MM.1S (cell line): ENCODE measurements around the gene WNK2.
A peak's percentile ranks its signal among the peaks of the same experiment; 100 is the strongest.

ENCODE experiments used
- DNase-seq: peaks from one replicate; pipeline ENCODE4 v3.0.0-alpha.2; 2015
- H2AFZ ChIP-seq: fragments of 300-600 bp; sonication (generic); 2 replicates; pipeline ENCODE4 v1.6.0; 2016; ENCODE audit warnings: antibody characterized with exemption, low read length
- H3F3A ChIP-seq: fragments of 300-600 bp; sonication (generic); 2 replicates; pipeline ENCODE4 v1.6.1; 2016; ENCODE audit warnings: mild to moderate bottlenecking, antibody characterized with exemption, low read length, moderate library complexity, mixed read lengths; ENCODE audit not compliant: insufficient read depth
- H3K27ac ChIP-seq: fragments of 300-600 bp; sonication (generic); 2 replicates; pipeline ENCODE4 v1.5.1; 2016; ENCODE audit warnings: mild to moderate bottlenecking, low read length
- H3K27me3 ChIP-seq: fragments of 300-600 bp; sonication (generic); replicated peaks from 2 replicates; pipeline ENCODE4 v1.6.0; 2016; ENCODE audit warnings: low read length; ENCODE audit not compliant: insufficient read depth
- H3K36me3 ChIP-seq: fragments of 300-600 bp; sonication (generic); replicated peaks from 2 replicates; pipeline ENCODE4 v1.6.1; 2016; ENCODE audit warnings: mild to moderate bottlenecking, low read length, mixed read lengths; ENCODE audit not compliant: insufficient read depth
- H3K4me1 ChIP-seq: fragments of 300-600 bp; sonication (generic); 2 replicates; pipeline ENCODE4 v1.6.1; 2016; ENCODE audit warnings: low read length, mixed read lengths
- H3K4me2 ChIP-seq: fragments of 300-600 bp; sonication (generic); 2 replicates; pipeline ENCODE4 v1.6.0; 2016; ENCODE audit warnings: low read depth, low read length
- H3K4me3 ChIP-seq: fragments of 300-600 bp; sonication (generic); 2 replicates; pipeline ENCODE4 v1.5.1; 2016; ENCODE audit warnings: low read length, mixed read lengths
- H3K79me2 ChIP-seq: fragments of 300-600 bp; sonication (generic); 2 replicates; pipeline ENCODE4 v1.6.1; 2016; ENCODE audit warnings: mixed run types, low read length, mixed read lengths
- H3K9ac ChIP-seq: fragments of 300-600 bp; sonication (generic); 2 replicates; pipeline ENCODE4 v1.6.1; 2016; ENCODE audit warnings: low read length, mixed read lengths
- H3K9me2 ChIP-seq: fragments of 300-600 bp; sonication (generic); replicated peaks from 2 replicates; pipeline ENCODE4 v1.6.1; 2016; ENCODE audit warnings: mild to moderate bottlenecking, low read length, mixed read lengths; ENCODE audit not compliant: insufficient read depth
- H3K9me3 ChIP-seq: fragments of 300-600 bp; sonication (generic); replicated peaks from 2 replicates; pipeline ENCODE4 v1.6.1; 2016; ENCODE audit warnings: mild to moderate bottlenecking, low read length, mixed read lengths; ENCODE audit not compliant: insufficient read depth
- H4K20me1 ChIP-seq: fragments of 300-600 bp; sonication (generic); 2 replicates; pipeline ENCODE4 v1.6.1; 2016; ENCODE audit warnings: mild to moderate bottlenecking, low read length, moderate library complexity, mixed read lengths; ENCODE audit not compliant: insufficient read depth
- CTCF ChIP-seq: fragments of 300-600 bp; sonication (generic); IDR thresholded peaks from 2 replicates; pipeline ENCODE4 v1.5.1; 2016; ENCODE audit warnings: antibody characterized with exemption, low read length, mixed read lengths
- EZH2 ChIP-seq: fragments of 300-600 bp; sonication (generic); optimal IDR thresholded peaks from 2 replicates; pipeline ENCODE3; 2017; ENCODE audit warnings: low read depth, mild to moderate bottlenecking, antibody characterized with exemption, low read length, mixed read lengths
- EZH2phosphoT487 ChIP-seq: fragments of 300-600 bp; sonication (generic); IDR thresholded peaks from 2 replicates; pipeline ENCODE4 v1.6.1; 2018; ENCODE audit warnings: antibody characterized with exemption, low read length

WNK2 gene

GRCh38 chr9:93361995-93362394 lies 178.1 kb downstream of the WNK2 start:
- Histone ChIP-seq H3K27ac (no peak overlapping the region), H4K20me1 (no peaks in the 10 kb centered on the region), H2AFZ (no peak overlapping the region), H3K4me1 (0 out of 2 replicates have a peak, but pooled peaks cover 4% of the 10 kb centered on the region), H3K79me2 (no peaks in the 10 kb centered on the region), H3K36me3 (no peaks in the 10 kb centered on the region), H3K27me3 (no peaks in the 10 kb centered on the region), H3K4me3 (no peak overlapping the region), H3K9me3 (no peaks in the 10 kb centered on the region), H3K4me2 (no peak overlapping the region), H3K9me2 (no peaks in the 10 kb centered on the region), H3K9ac (no peak overlapping the region), H3F3A (no peaks in the 10 kb centered on the region)
- no peak for TF ChIP-seq EZH2phosphoT487
- TF ChIP-seq CTCF, result no peak
- no peak for DNase-seq

GRCh38 chr9:93364734-93365426 lies 180.9 kb downstream of the WNK2 start:
- no peaks in the 10 kb centered on the region for H3K9me2 ChIP-seq
- no peaks in the 10 kb centered on the region for H3K36me3 ChIP-seq
- H3F3A ChIP-seq, result no peaks in the 10 kb centered on the region
- no peak overlapping the region for H3K4me3 ChIP-seq
- TF ChIP-seq EZH2phosphoT487 (no peak), CTCF (no peak), EZH2 (no peak)
- H4K20me1 ChIP-seq, result no peaks in the 10 kb centered on the region
- no peaks in the 10 kb centered on the region for H3K9me3 ChIP-seq
- no peak overlapping the region for H3K9ac ChIP-seq
- no peak overlapping the region for H3K4me2 ChIP-seq
- no peak overlapping the region for H3K27ac ChIP-seq
- H3K4me1 ChIP-seq, result no peaks in the 10 kb centered on the region
- no peaks in the 10 kb centered on the region for H3K79me2 ChIP-seq
- no peaks in the 10 kb centered on the region for H3K27me3 ChIP-seq
- H2AFZ ChIP-seq, result no peak overlapping the region
- no peak for DNase-seq

GRCh38 chr9:93365427-93366118 lies 181.6 kb downstream of the WNK2 start:
- no peak for TF ChIP-seq EZH2phosphoT487
- no peak for TF ChIP-seq EZH2
- no peak for TF ChIP-seq CTCF
- Histone ChIP-seq H3F3A (no peaks in the 10 kb centered on the region), H2AFZ (peak overlapping the region; percentile 53; the same call in 1 of the 2 replicates), H3K4me3 (no peak overlapping the region), H3K27ac (no peak overlapping the region), H3K79me2 (no peaks in the 10 kb centered on the region), H3K9me3 (no peaks in the 10 kb centered on the region), H4K20me1 (no peaks in the 10 kb centered on the region), H3K9ac (no peak overlapping the region), H3K36me3 (no peaks in the 10 kb centered on the region), H3K4me1 (no peaks in the 10 kb centered on the region), H3K9me2 (no peaks in the 10 kb centered on the region), H3K4me2 (peak overlapping the region; percentile 43; the same call in 1 of the 2 replicates), H3K27me3 (no peaks in the 10 kb centered on the region)
- DNase-seq, result no peak
